Stimulated activated CD8-positive, alpha-beta memory T cell treated with anti-CD3 and anti-CD28 coated beads, Interleukin-15, amount 100 ng/mL, for 4 hours (primary cell): ENCODE measurements around the gene PIGK.
"Not testable (repeated sequence)": the region's sequence is repeated elsewhere in the genome, so short reads cannot be mapped to it uniquely, and the experiment has no call there.

Experiments used
- DNase-seq, 2 donors: peaks; one replicate each; pipeline ENCODE4 v3.0.0-alpha.2; 2020; ENCODE audit warnings: low read depth in 2 of 2

Gene PIGK

DNA sequence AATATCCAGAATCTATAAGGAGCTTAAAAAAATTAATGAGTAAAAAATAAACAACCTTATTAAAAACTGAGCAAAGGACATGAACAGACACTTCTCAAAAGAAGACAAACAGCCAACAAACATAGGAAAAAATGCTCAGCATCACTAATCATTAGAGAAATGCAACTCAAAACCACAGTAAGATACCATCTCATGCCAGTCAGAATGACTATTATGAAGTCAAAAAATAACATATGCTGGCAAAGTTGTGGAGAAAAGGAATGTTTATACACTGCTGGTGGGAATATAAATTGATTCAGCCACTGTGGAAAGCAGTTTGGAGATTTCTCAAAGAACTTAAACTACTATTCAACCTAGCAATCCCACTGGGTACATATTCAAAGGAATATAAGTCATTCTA, 25.3 kb downstream of the PIGK start:
- DNase-seq = no peak

GRCh38 chr1:77188770-77189169, 30.5 kb downstream of the PIGK start:
- DNase-seq = no peak

- not testable (repeated sequence) for DNase-seq
These were observed 32.3 kb downstream of the PIGK start for GRCh38 chr1:77186907-77187306.

GRCh38 chr1:77182083-77182482, 37.1 kb downstream of the PIGK start:
- no peak for DNase-seq

GRCh38 chr1:77179632-77180031, 39.6 kb downstream of the PIGK start:
- DNase-seq = no peak

DNA sequence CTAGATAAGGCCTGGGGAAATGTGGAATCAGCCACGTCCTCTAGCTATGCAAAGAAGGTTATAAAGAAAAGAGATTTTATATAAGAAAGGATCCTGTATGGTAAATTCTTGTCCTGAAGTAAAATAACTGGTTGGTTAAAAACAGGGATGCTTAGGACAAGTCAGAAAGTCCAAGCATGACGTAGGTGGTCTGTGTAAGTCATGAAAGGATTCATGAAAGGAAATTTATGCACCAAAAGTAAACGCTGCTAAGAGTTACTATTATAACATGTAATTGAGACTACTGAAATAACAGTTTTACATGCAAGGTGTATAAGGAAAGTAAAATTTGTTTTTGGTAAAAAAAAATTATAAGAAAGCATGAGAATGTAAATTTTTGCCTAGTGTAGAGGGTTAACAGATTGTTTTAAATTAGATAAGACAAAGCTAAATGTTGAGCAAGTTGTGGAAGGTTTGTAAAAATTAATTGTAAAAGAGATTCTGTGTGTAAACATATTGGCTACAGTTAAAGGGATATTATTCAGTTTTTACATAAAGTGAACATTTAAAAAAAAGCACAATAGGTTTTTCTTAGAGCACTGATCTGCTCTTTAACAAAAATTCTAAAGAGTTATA, 43.9 kb downstream of the PIGK start:
- DNase-seq = no peak

GRCh38 chr1:77170687-77171086, 48.5 kb downstream of the PIGK start:
- no peak for DNase-seq

GRCh38 chr1:77168358-77168757, 50.9 kb downstream of the PIGK start:
- DNase-seq = no peak

DNA sequence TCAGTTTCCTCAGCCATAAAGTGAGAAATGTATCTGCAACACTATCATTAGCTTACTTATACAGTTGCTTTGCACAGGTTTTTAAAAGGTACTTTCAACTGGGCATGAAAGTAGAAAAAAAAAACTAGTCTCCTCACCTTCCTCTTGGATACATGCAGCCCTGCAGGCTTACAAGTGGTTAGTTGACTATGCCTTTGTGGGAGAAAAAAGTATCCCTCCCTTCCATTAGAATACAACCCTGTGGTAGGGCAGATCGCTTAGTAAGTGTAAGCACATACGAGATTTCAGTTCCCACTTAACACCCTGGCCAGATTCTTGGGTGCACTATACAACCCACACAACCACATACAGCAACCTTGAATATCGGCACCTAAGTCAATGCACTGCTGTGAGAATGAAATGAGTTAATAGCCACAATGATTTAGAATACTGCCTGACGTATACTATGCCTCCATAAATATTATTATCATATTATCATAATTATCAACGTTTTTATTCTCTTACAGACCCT, 54.7 kb downstream of the PIGK start:
- DNase-seq = no peak

- DNase-seq = not testable (repeated sequence)
These were observed 59.5 kb downstream of the PIGK start for GRCh38 chr1:77159706-77160105.

GRCh38 chr1:77156214-77156613, 63.0 kb downstream of the PIGK start:
- no peak for DNase-seq

- DNase-seq = no peak
These were observed 73.0 kb downstream of the PIGK start for GRCh38 chr1:77146270-77146669.

GRCh38 chr1:77143529-77144121, 75.6 kb downstream of the PIGK start:
- no peak for DNase-seq

- no peak for DNase-seq
These were observed 79.8 kb downstream of the PIGK start for GRCh38 chr1:77139389-77139788.

DNA sequence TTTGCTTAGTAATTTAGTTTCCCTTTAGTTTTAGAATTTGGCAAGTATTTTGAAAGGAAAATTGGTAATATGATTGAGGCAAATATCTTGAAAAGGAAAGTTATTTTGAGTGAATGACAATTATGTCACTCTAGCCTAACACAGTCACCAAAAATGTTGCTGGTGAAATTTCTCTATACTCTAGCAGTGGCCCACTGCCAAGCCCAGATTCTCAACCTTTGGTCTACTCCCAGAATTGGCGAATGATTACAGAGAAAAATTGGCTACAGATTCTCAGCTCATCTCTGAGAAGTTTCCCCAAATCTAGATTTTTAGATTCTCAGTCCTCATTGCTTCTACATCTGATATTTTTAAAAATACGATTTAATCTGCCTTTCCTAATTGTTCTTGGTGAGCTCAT, 84.9 kb downstream of the PIGK start:
- DNase-seq = no peak

GRCh38 chr1:77133731-77134358, 85.4 kb downstream of the PIGK start:
- DNase-seq = no peak

GRCh38 chr1:77126307-77126706, 92.9 kb downstream of the PIGK start:
- DNase-seq = no peak

DNA sequence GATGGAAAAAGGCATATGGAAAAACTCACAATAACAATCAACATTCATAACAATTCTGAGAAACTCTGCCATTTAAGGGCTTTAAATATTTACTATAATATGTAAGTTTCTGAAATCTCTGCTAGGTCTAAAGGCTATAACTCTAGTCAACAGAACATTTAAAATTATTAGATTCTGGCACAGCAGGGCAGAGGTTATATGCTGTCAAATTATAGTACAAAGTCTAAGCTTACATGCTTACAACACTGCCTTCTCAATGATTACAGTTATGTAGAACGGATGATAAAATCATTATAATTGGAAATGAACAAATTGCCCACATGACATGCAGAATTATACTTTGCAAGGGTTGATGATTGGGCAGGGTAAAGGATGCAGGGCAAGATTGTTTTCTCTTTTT, 97.7 kb downstream of the PIGK start:
- DNase-seq = no peak

DNA sequence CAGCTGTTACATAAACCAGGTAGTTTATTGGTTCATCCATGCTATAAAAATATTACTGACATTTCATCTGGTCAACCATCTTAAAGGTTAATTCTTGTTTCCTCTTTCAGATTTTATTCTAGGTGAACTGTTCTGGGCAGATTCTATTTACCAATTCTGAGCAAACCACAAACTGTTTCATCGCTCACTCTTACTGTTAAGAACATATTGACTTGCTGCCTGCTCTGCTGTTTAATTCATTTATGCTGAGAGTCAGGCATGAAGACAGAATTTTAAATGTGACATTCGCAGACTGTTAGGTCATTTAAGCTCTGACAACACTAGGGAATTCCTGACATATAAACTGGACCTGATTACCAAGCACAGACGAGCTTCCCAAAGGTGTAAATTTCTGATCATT, 98.3 kb downstream of the PIGK start:
- no peak for DNase-seq

GRCh38 chr1:77118712-77119111, 100.5 kb downstream of the PIGK start:
- no peak for DNase-seq

- DNase-seq = no peak
These were observed 114.6 kb downstream of the PIGK start for GRCh38 chr1:77104672-77105071.

DNA sequence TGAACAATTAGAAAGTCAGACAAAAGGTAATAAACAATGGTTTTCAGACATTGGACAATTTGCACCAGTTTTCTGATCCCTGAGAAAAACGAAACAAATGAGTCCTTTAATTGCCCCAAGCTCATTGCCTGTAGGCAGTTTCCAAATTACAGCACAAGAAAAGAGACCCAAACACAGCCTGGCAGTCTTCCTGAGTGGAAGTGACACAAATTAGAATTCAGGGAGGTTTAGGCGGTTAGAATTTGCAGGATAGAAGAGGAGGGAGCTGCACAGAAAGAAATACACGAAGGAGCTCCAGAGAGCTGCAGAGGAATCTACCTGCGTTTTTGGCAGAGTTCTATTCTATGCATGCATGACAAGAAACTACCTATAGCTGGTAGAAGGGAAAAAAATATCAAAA, 115.7 kb downstream of the PIGK start:
- DNase-seq = no peak

DNA sequence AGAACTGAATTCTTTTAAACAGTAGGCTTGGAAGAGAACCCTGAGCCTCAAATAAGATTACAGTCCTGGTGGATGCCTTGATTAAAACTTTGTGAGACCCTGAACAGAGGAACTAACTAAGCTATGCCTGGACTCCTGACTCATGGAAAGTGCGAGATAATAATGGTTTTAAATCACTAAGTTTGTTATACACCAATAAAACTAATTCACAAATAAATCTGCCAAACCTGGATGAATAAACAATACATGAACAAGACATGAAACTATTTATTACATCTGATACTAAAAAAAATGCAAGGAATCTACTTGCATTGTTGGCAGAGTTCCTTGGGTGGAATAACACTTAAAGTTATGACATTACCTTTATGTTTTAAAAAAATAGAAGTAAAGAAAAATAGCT, 118.4 kb downstream of the PIGK start:
- DNase-seq = no peak
